Left ventricle myocardium superior (tissue), 1 donor: Measurements from ENCODE around the gene LINC00305. TPM values are rescaled to one million over a fixed set of nuclear protein-coding genes. Genes with fewer than 3 reads are reported as not detected.

Experiments
- ATAC-seq: fragments of 200-7000 bp; cut with Tn5 transposase; one replicate; pipeline ENCODE4 v1.9.1; 2020; ENCODE audit warnings: mild to moderate bottlenecking, moderate library complexity
- DNase-seq: peaks from one replicate; pipeline ENCODE4 v3.0.0-alpha.2; 2020
- intact Hi-C: fragments of 100-400 bp; cut with micrococcal nuclease; formaldehyde crosslinking; loops from one replicate; pipeline ENCODE4 v1.11.0; 2022
- total RNA-seq: library from RNA; stranded (reverse); fragmentation: NEBNext Ultra II Directional; extraction: Animal tissue kit (Norgen Biotek cat#: 25700); gene quantifications from one replicate; pipeline ENCODE4 v1.2.1, GENCODE V29; 2021
- donor health status: DM: no; HTN: yes; CAD: no; lungs with severe emphysema.

Gene LINC00305
- total RNA-seq, 1 donor from 2014 or later: not detected

- ATAC-seq: no peak
- intact Hi-C loops: no loop called here
- DNase-seq: no peak
These were observed 30.5 kb downstream of the LINC00305 start for GRCh38 chr18:64118406-64118805.

GRCh38 chr18:64116571-64117175 lies 32.2 kb downstream of the LINC00305 start:
- intact Hi-C loops: no loop called here
- DNase-seq: no peak
- ATAC-seq: no peak

GRCh38 chr18:64115881-64116280 lies 33.0 kb downstream of the LINC00305 start:
- ATAC-seq (no peak), DNase-seq (no peak)
- intact Hi-C loops: no loop called here

- ATAC-seq (no peak), DNase-seq (no peak)
- intact Hi-C loops: no loop called here
These were observed 36.9 kb downstream of the LINC00305 start for GRCh38 chr18:64111950-64112349.

GRCh38 chr18:64110692-64111480 lies 38.0 kb downstream of the LINC00305 start:
- ATAC-seq (no peak), DNase-seq (no peak)
- intact Hi-C loops: no loop called here

GRCh38 chr18:64103986-64104385 lies 44.9 kb downstream of the LINC00305 start:
- no peak for DNase-seq
- intact Hi-C loops: no loop called here
- no peak for ATAC-seq

- ATAC-seq (no peak), DNase-seq (no peak)
- intact Hi-C loops: no loop called here
These were observed 48.6 kb downstream of the LINC00305 start for GRCh38 chr18:64100116-64100922.

GRCh38 chr18:64099244-64099643 lies 49.6 kb downstream of the LINC00305 start:
- no peak for ATAC-seq
- intact Hi-C loops: no loop called here

GRCh38 chr18:64097497-64097896 lies 51.4 kb downstream of the LINC00305 start:
- ATAC-seq (no peak), DNase-seq (no peak)
- intact Hi-C loops: no loop called here

More at GRCh38 chr18:64099244-64099643, 49.6 kb downstream of the LINC00305 start:
- no peak for DNase-seq

GRCh38 chr18:64095056-64095455 lies 53.8 kb downstream of the LINC00305 start:
- DNase-seq (no peak), ATAC-seq (no peak)
- intact Hi-C loops: no loop called here

- no peak for DNase-seq
- intact Hi-C loops: no loop called here
- ATAC-seq: no peak
These were observed 54.7 kb downstream of the LINC00305 start for GRCh38 chr18:64094210-64094609.

GRCh38 chr18:64091526-64091925 lies 57.4 kb downstream of the LINC00305 start:
- DNase-seq (no peak), ATAC-seq (no peak)
- intact Hi-C loops: no loop called here

GRCh38 chr18:64090876-64091275 lies 58.0 kb downstream of the LINC00305 start:
- no peak for ATAC-seq
- DNase-seq: no peak
- intact Hi-C loops: no loop called here

- intact Hi-C loops: no loop called here
- no peak for DNase-seq
- ATAC-seq: no peak
These were observed 65.0 kb downstream of the LINC00305 start for GRCh38 chr18:64083916-64084315.

- DNase-seq (no peak), ATAC-seq (no peak)
- intact Hi-C loops: no loop called here
These were observed 66.4 kb downstream of the LINC00305 start for GRCh38 chr18:64082513-64082912.

GRCh38 chr18:64082054-64082453 lies 66.8 kb downstream of the LINC00305 start:
- DNase-seq (no peak), ATAC-seq (no peak)
- intact Hi-C loops: no loop called here

- ATAC-seq (no peak), DNase-seq (no peak)
- intact Hi-C loops: no loop called here
These were observed 74.9 kb downstream of the LINC00305 start for GRCh38 chr18:64073971-64074370.

- ATAC-seq (no peak), DNase-seq (no peak)
- intact Hi-C loops: no loop called here
These were observed 93.9 kb downstream of the LINC00305 start for GRCh38 chr18:64055019-64055418.

GRCh38 chr18:64053246-64053645 lies 95.6 kb downstream of the LINC00305 start:
- intact Hi-C loops: no loop called here
- no peak for ATAC-seq
- no peak for DNase-seq

- intact Hi-C loops: no loop called here
- ATAC-seq: no peak
These were observed 96.1 kb downstream of the LINC00305 start for GRCh38 chr18:64052772-64053171.

More at GRCh38 chr18:64052772-64053171, 96.1 kb downstream of the LINC00305 start:
- no peak for DNase-seq
